ENCODE data around the gene WLS.
A peak's percentile ranks its signal among the peaks of the same experiment; 100 is the strongest.

WLS gene

GRCh38 chr1:68227598-68227997, 4.7 kb downstream of the WLS start:
- DNase-seq (ENCODE audit: low spot score): no peak

- no peak for DNase-seq (ENCODE audit: low spot score)
Measured at GRCh38 chr1:68225781-68226180, 6.5 kb downstream of the WLS start.

GRCh38 chr1:68223687-68224086, 8.6 kb downstream of the WLS start:
- no peak for DNase-seq (ENCODE audit: low spot score)

GRCh38 chr1:68221980-68222373, 10.3 kb downstream of the WLS start:
- peak; percentile 43 for DNase-seq (ENCODE audit: low spot score)

- no peak for DNase-seq (ENCODE audit: low spot score)
Measured at GRCh38 chr1:68221001-68221979, 11.0 kb downstream of the WLS start.

GRCh38 chr1:68220420-68220819, 11.9 kb downstream of the WLS start:
- DNase-seq (ENCODE audit: low spot score): no peak

- DNase-seq (ENCODE audit: low spot score): no peak
Measured at GRCh38 chr1:68218490-68218889, 13.8 kb downstream of the WLS start.

GRCh38 chr1:68217618-68218017, 14.7 kb downstream of the WLS start:
- no peak for DNase-seq (ENCODE audit: low spot score)

- no peak for DNase-seq (ENCODE audit: low spot score)
Measured at GRCh38 chr1:68217060-68217554, 15.2 kb downstream of the WLS start.

GRCh38 chr1:68216089-68216772, 16.1 kb downstream of the WLS start:
- DNase-seq (ENCODE audit: low spot score): no peak

- no peak for DNase-seq (ENCODE audit: low spot score)
Measured at GRCh38 chr1:68213843-68214242, 18.5 kb downstream of the WLS start.

GRCh38 chr1:68211761-68212380, 20.5 kb downstream of the WLS start:
- no peak for DNase-seq (ENCODE audit: low spot score)

GRCh38 chr1:68210829-68211228, 21.5 kb downstream of the WLS start:
- no peak for DNase-seq (ENCODE audit: low spot score)

- DNase-seq (ENCODE audit: low spot score): no peak
Measured at GRCh38 chr1:68210027-68210426, 22.3 kb downstream of the WLS start.

GRCh38 chr1:68206848-68207689, 25.3 kb downstream of the WLS start:
- DNase-seq (ENCODE audit: low spot score): no peak

- DNase-seq (ENCODE audit: low spot score): no peak
Measured at GRCh38 chr1:68205794-68206358, 26.4 kb downstream of the WLS start.

- no peak for DNase-seq (ENCODE audit: low spot score)
Measured at GRCh38 chr1:68204977-68205630, 27.2 kb downstream of the WLS start.

- DNase-seq (ENCODE audit: low spot score): no peak
Measured at GRCh38 chr1:68202239-68202832, 30.0 kb downstream of the WLS start.

GRCh38 chr1:68201546-68202238, 30.6 kb downstream of the WLS start:
- no peak for DNase-seq (ENCODE audit: low spot score)

- DNase-seq (ENCODE audit: low spot score): no peak
Measured at GRCh38 chr1:68199603-68200002, 32.7 kb downstream of the WLS start.

Data from hepatic stellate cell (primary cell).